IPS-18a (cell line): ENCODE data around the gene NCKAP5L.
"Not testable (repeated sequence)": the region's sequence is repeated elsewhere in the genome, so short reads cannot be mapped to it uniquely, and the experiment has no call there.

Experiments used
- H3K27ac ChIP-seq: one replicate; pipeline ENCODE4 v1.5.1; 2013; ENCODE audit warnings: low read length
- H3K27me3 ChIP-seq: one replicate; pipeline ENCODE4 v1.6.1; 2013; ENCODE audit warnings: mild to moderate bottlenecking, low read length; ENCODE audit not compliant: control insufficient read depth, insufficient read depth
- H3K36me3 ChIP-seq: one replicate; pipeline ENCODE4 v1.6.1; 2013; ENCODE audit warnings: low read depth, low read length; ENCODE audit not compliant: control insufficient read depth
- H3K4me1 ChIP-seq: one replicate; pipeline ENCODE4 v1.6.1; 2013; ENCODE audit warnings: low read depth, low read length; ENCODE audit not compliant: control insufficient read depth
- H3K4me3 ChIP-seq: one replicate; pipeline ENCODE4 v1.5.1; 2013; ENCODE audit warnings: low read length
- H3K9ac ChIP-seq: one replicate; pipeline ENCODE4 v1.6.1; 2013; ENCODE audit warnings: mild to moderate bottlenecking, low read length, moderate library complexity
- H3K9me3 ChIP-seq: one replicate; pipeline ENCODE4 v1.6.1; 2013; ENCODE audit warnings: low read depth, low read length; ENCODE audit not compliant: control insufficient read depth

Gene NCKAP5L

GRCh38 chr12:49828133-49829091 is at the start of gene NCKAP5L:
TSS of gene NCKAP5L (minus strand) at chr12:49828413. CDS start at chr12:49804044, 24,369 bp downstream.
- Histone ChIP-seq H3K4me3 (peak within 1 kb of the TSS; percentile 82), H3K9ac (peak within 1 kb of the TSS; percentile 70), H3K27ac (peak within 1 kb of the TSS; percentile 58)

GRCh38 chr12:49877066-49877465 is 48.9 kb upstream of the NCKAP5L start:
- H3K9ac ChIP-seq = no peak overlapping the region
- H3K4me3 ChIP-seq = no peak overlapping the region
- H3K9me3 ChIP-seq = no peaks in the 10 kb centered on the region
- H3K36me3 ChIP-seq = no peaks in the 10 kb centered on the region
- H3K27ac ChIP-seq = no peak overlapping the region
- H3K4me1 ChIP-seq = peaks cover 3% of the 10 kb centered on the region
- no peaks in the 10 kb centered on the region for H3K27me3 ChIP-seq

More at GRCh38 chr12:49828133-49829091, at the start of gene NCKAP5L:
- H3K9me3 ChIP-seq = no peaks in the 10 kb centered on the region
- peaks cover 27% of the 10 kb centered on the region for H3K4me1 ChIP-seq
- H3K27me3 ChIP-seq = no peaks in the 10 kb centered on the region
- H3K36me3 ChIP-seq = no peaks in the 10 kb centered on the region

- Histone ChIP-seq H3K4me1 (no peaks in the 10 kb centered on the region), H3K9ac (no peak overlapping the region), H3K4me3 (no peak overlapping the region), H3K27ac (no peak overlapping the region), H3K27me3 (no peaks in the 10 kb centered on the region), H3K9me3 (no peaks in the 10 kb centered on the region), H3K36me3 (no peaks in the 10 kb centered on the region)
Measured at GRCh38 chr12:49876070-49876469, 47.9 kb upstream of the NCKAP5L start.

- no peak overlapping the region for H3K9ac ChIP-seq
- H3K4me3 ChIP-seq = no peak overlapping the region
- no peaks in the 10 kb centered on the region for H3K36me3 ChIP-seq
- H3K4me1 ChIP-seq = no peaks in the 10 kb centered on the region
- no peak overlapping the region for H3K27ac ChIP-seq
- H3K9me3 ChIP-seq = no peaks in the 10 kb centered on the region
- H3K27me3 ChIP-seq = no peaks in the 10 kb centered on the region
Measured at GRCh38 chr12:49875115-49875720, 47.0 kb upstream of the NCKAP5L start.

GRCh38 chr12:49874142-49874897 is 46.1 kb upstream of the NCKAP5L start:
- H3K27me3 ChIP-seq = no peaks in the 10 kb centered on the region
- no peaks in the 10 kb centered on the region for H3K4me1 ChIP-seq
- H3K4me3 ChIP-seq = no peak overlapping the region
- H3K9me3 ChIP-seq = no peaks in the 10 kb centered on the region
- H3K27ac ChIP-seq = no peak overlapping the region
- no peak overlapping the region for H3K9ac ChIP-seq
- no peaks in the 10 kb centered on the region for H3K36me3 ChIP-seq

GRCh38 chr12:49873361-49873934 is 45.2 kb upstream of the NCKAP5L start:
- Histone ChIP-seq H3K27me3 (no peaks in the 10 kb centered on the region), H3K9me3 (no peaks in the 10 kb centered on the region), H3K4me3 (no peak overlapping the region), H3K9ac (no peak overlapping the region), H3K27ac (no peak overlapping the region), H3K36me3 (no peaks in the 10 kb centered on the region), H3K4me1 (no peaks in the 10 kb centered on the region)

- Histone ChIP-seq H3K4me1 (no peaks in the 10 kb centered on the region), H3K4me3 (no peak overlapping the region), H3K9me3 (no peaks in the 10 kb centered on the region), H3K36me3 (no peaks in the 10 kb centered on the region), H3K27ac (no peak overlapping the region), H3K27me3 (no peaks in the 10 kb centered on the region), H3K9ac (no peak overlapping the region)
Measured at GRCh38 chr12:49872781-49873181, 44.6 kb upstream of the NCKAP5L start.

- Histone ChIP-seq H3K27me3 (no peaks in the 10 kb centered on the region), H3K9me3 (no peaks in the 10 kb centered on the region), H3K9ac (no peak overlapping the region), H3K36me3 (no peaks in the 10 kb centered on the region), H3K4me1 (no peaks in the 10 kb centered on the region), H3K4me3 (no peak overlapping the region), H3K27ac (no peak overlapping the region)
Measured at GRCh38 chr12:49872381-49872780, 44.2 kb upstream of the NCKAP5L start.

GRCh38 chr12:49871811-49872251 is 43.6 kb upstream of the NCKAP5L start:
- not testable (repeated sequence) for H3K36me3 ChIP-seq, H3K4me3 ChIP-seq, H3K9ac ChIP-seq, H3K27ac ChIP-seq, H3K9me3 ChIP-seq, H3K27me3 ChIP-seq, H3K4me1 ChIP-seq

GRCh38 chr12:49871263-49871561 is 43.0 kb upstream of the NCKAP5L start:
- H3K4me3 ChIP-seq = no peak overlapping the region
- H3K9me3 ChIP-seq = no peaks in the 10 kb centered on the region
- H3K27me3 ChIP-seq = no peaks in the 10 kb centered on the region
- H3K27ac ChIP-seq = no peak overlapping the region
- no peaks in the 10 kb centered on the region for H3K36me3 ChIP-seq
- H3K9ac ChIP-seq = no peak overlapping the region
- no peaks in the 10 kb centered on the region for H3K4me1 ChIP-seq

- Histone ChIP-seq H3K9ac (no peak overlapping the region), H3K4me1 (no peaks in the 10 kb centered on the region), H3K9me3 (no peaks in the 10 kb centered on the region), H3K4me3 (no peak overlapping the region), H3K27me3 (no peaks in the 10 kb centered on the region), H3K36me3 (no peaks in the 10 kb centered on the region), H3K27ac (no peak overlapping the region)
Measured at GRCh38 chr12:49870501-49871262, 42.5 kb upstream of the NCKAP5L start.
